OCI-LY7 (cell line): ENCODE measurements around the gene TEX22. TPM values are rescaled to one million over a fixed set of nuclear protein-coding genes. Genes with fewer than 3 reads are reported as not detected.

Experiments
- BruUV-seq: library from RNA; stranded (reverse); fragments of 400-500 nt; replicated peaks from 2 replicates; lab custom pipeline; 2021; lab: Mats Ljungman, UMichigan
- CTCF ChIA-PET: fragments of 300-600 bp; sonication (Branson Sonifier 250); formaldehyde crosslinking; loops from one replicate; lab custom pipeline; 2022; ENCODE audit warnings: antibody characterized with exemption; ENCODE audit not compliant: unreplicated experiment; lab: Charles Lee
- POLR2A ChIA-PET: fragments of 300-600 bp; sonication (Branson Sonifier 250); formaldehyde crosslinking; loops from one replicate; lab custom pipeline; 2022; ENCODE audit warnings: antibody characterized with exemption; lab: Charles Lee
- DNase-seq: peaks from one replicate; pipeline ENCODE4 v3.0.0-alpha.2; 2015; ENCODE audit warnings: low spot score
- H2AFZ ChIP-seq: fragments of 200-600 bp; sonication (generic), shearing (Covaris generic); 2 replicates; pipeline ENCODE4 v1.6.1; 2014; ENCODE audit warnings: mild to moderate bottlenecking, antibody characterized with exemption, low read length, moderate library complexity
- H3K27ac ChIP-seq: fragments of 200-600 bp; sonication (generic); 2 replicates; pipeline ENCODE4 v1.5.1; 2014; ENCODE audit warnings: mixed run types, low read depth, mild to moderate bottlenecking, moderate library complexity, low read length, inconsistent platforms; ENCODE audit not compliant: poor library complexity, severe bottlenecking
- H3K36me3 ChIP-seq: fragments of 200-600 bp; sonication (generic); 2 replicates; pipeline ENCODE4 v1.6.1; 2014; ENCODE audit warnings: mild to moderate bottlenecking, antibody characterized with exemption, low read length, moderate library complexity, mixed read lengths; ENCODE audit not compliant: insufficient read depth
- H3K4me1 ChIP-seq: fragments of 200-600 bp; sonication (generic); 2 replicates; pipeline ENCODE4 v1.5.1; 2014; ENCODE audit warnings: mild to moderate bottlenecking, low read length; ENCODE audit not compliant: insufficient read depth, poor library complexity, severe bottlenecking
- H3K4me2 ChIP-seq: fragments of 200-600 bp; sonication (generic); 2 replicates; pipeline ENCODE4 v1.6.1; 2014; ENCODE audit warnings: mild to moderate bottlenecking, low read length
- H3K4me3 ChIP-seq: fragments of 200-600 bp; sonication (generic); 2 replicates; pipeline ENCODE4 v1.5.1; 2014; ENCODE audit warnings: mild to moderate bottlenecking, low read depth, low read length; ENCODE audit not compliant: poor library complexity, severe bottlenecking
- H3K79me2 ChIP-seq: fragments of 200-600 bp; sonication (generic); 2 replicates; pipeline ENCODE4 v1.6.1; 2016; ENCODE audit warnings: low read depth, mild to moderate bottlenecking, low read length, moderate library complexity, mixed read lengths; ENCODE audit not compliant: insufficient read depth
- H3K9me2 ChIP-seq: fragments of 200-600 bp; sonication (generic); 2 replicates; pipeline ENCODE4 v1.6.1; 2016; ENCODE audit warnings: mild to moderate bottlenecking, low read length, mixed read lengths; ENCODE audit not compliant: insufficient read depth
- H3K9me3 ChIP-seq: fragments of 200-600 bp; sonication (generic); 2 replicates; pipeline ENCODE4 v1.6.1; 2014; ENCODE audit warnings: mild to moderate bottlenecking, mixed run types, low read length, mixed read lengths
- H4K20me1 ChIP-seq: fragments of 200-600 bp; sonication (generic); 2 replicates; pipeline ENCODE4 v1.6.1; 2014; ENCODE audit warnings: mild to moderate bottlenecking, antibody characterized with exemption, low read length, moderate library complexity, mixed read lengths; ENCODE audit not compliant: insufficient read depth
- CTCF ChIP-seq: fragments of 200-600 bp; sonication (generic); conservative IDR thresholded peaks from 2 replicates; pipeline ENCODE4 v1.5.1; 2014; ENCODE audit warnings: mild to moderate bottlenecking, antibody characterized with exemption, low read length, moderate library complexity, mixed read lengths
- EZH2phosphoT487 ChIP-seq: fragments of 200-600 bp; sonication (generic); IDR thresholded peaks from 2 replicates; pipeline ENCODE4 v1.6.1; 2018; ENCODE audit warnings: low read depth, borderline replicate concordance, mild to moderate bottlenecking, mixed run types, antibody characterized with exemption, low read length, moderate library complexity, mixed read lengths
- intact Hi-C: fragments of 100-400 bp; cut with micrococcal nuclease; formaldehyde crosslinking; loops from one replicate; pipeline ENCODE4 v1.10.0; 2022; ENCODE audit not compliant: unreplicated experiment
- total RNA-seq, 2 experiments: library from RNA; depleted of rRNA in 1 of 2; stranded (reverse); fragments of >200 nt in 1 of 2; shearing (Covaris generic) in 1 of 2; gene quantifications; 2 replicates each; pipeline ENCODE4 v1.2.3, GENCODE V29; 2014 to 2022

TEX22 gene
- total RNA-seq, 2 experiments from 2014 or later, result 1.3 to 9.2 TPM

- Histone ChIP-seq H3K4me3 (no peak overlapping the region), H3K4me1 (no peaks in the 10 kb centered on the region), H3K27ac (no peak overlapping the region), H3K9me2 (no peaks in the 10 kb centered on the region), H4K20me1 (no peaks in the 10 kb centered on the region; the same call in 1 of the 2 replicates), H3K4me2 (no peak overlapping the region), H3K9me3 (no peaks in the 10 kb centered on the region), H3K36me3 (no peaks in the 10 kb centered on the region), H3K79me2 (no peaks in the 10 kb centered on the region), H2AFZ (no peak overlapping the region)
- no TSS peak for BruUV-seq
- TF ChIP-seq EZH2phosphoT487 (no peak), CTCF (no peak)
- ChIA-PET POLR2A (no interaction called here), CTCF (no interaction called here)
- intact Hi-C loops, result loop anchor here (5.0 kb wide), 1 partner anchor 48 kb away; the partner anchor contains the start of gene BRF1
- DNase-seq, result no peak
Observed at GRCh38 chr14:105349992-105350391, 48.3 kb upstream of the TEX22 start.

- Histone ChIP-seq H3K9me2 (no peaks in the 10 kb centered on the region), H3K36me3 (no peaks in the 10 kb centered on the region), H3K79me2 (no peaks in the 10 kb centered on the region), H3K4me3 (no peak overlapping the region), H3K9me3 (no peaks in the 10 kb centered on the region), H3K27ac (no peak overlapping the region), H2AFZ (no peak overlapping the region), H3K4me1 (no peaks in the 10 kb centered on the region), H4K20me1 (no peaks in the 10 kb centered on the region; the same call in 1 of the 2 replicates), H3K4me2 (no peak overlapping the region)
- no peak for DNase-seq
- ChIA-PET CTCF (no interaction called here), POLR2A (no interaction called here)
- intact Hi-C loops, result loop anchor here (5.0 kb wide), 1 partner anchor 48 kb away; the partner anchor contains the start of gene BRF1
- no TSS peak for BruUV-seq
- no peak for TF ChIP-seq CTCF
Observed at GRCh38 chr14:105350450-105351244, 47.7 kb upstream of the TEX22 start.

- no peak overlapping the region for H2AFZ ChIP-seq
- H3K79me2 ChIP-seq, result no peaks in the 10 kb centered on the region
- POLR2A ChIA-PET, result no interaction called here
- H3K36me3 ChIP-seq, result no peaks in the 10 kb centered on the region
- CTCF ChIA-PET, result no interaction called here
- H3K27ac ChIP-seq, result no peak overlapping the region
- no peak overlapping the region for H3K4me3 ChIP-seq
- H3K9me2 ChIP-seq, result no peaks in the 10 kb centered on the region
- H4K20me1 ChIP-seq, result no peaks in the 10 kb centered on the region; the same call in 1 of the 2 replicates
- no peak for DNase-seq
- no peak for TF ChIP-seq EZH2phosphoT487
- no peak for TF ChIP-seq CTCF
- BruUV-seq, result no TSS peak
- intact Hi-C loops, result loop anchor here (5.0 kb wide), 1 partner anchor 49 kb away; the partner anchor contains the start of gene BRF1
- no peaks in the 10 kb centered on the region for H3K9me3 ChIP-seq
- H3K4me1 ChIP-seq, result no peaks in the 10 kb centered on the region
- H3K4me2 ChIP-seq, result no peak overlapping the region
Observed at GRCh38 chr14:105351410-105351809, 46.9 kb upstream of the TEX22 start.
